T-helper 2 cell treated with Interferon-gamma antibody and Interleukin-4, amounts not matched to agents 5 μg/mL and 100 μg/mL, for 36 hours (primary cell): ENCODE measurements around the gene SMYD1.
A peak's percentile ranks its signal among the peaks of the same experiment; 100 is the strongest.

Experiments
- DNase-seq: peaks from one replicate; pipeline ENCODE4 v3.0.0; 2021; ENCODE audit warnings: low spot score
- H3K27ac Mint-ChIP-seq: one replicate; pipeline ENCODE4 v1.8.0; 2021; ENCODE audit warnings: mild to moderate bottlenecking, mixed read lengths
- H3K27me3 Mint-ChIP-seq: one replicate; pipeline ENCODE4 v1.8.0; 2021; ENCODE audit warnings: low read depth, mixed read lengths
- H3K36me3 Mint-ChIP-seq: one replicate; pipeline ENCODE4 v1.8.0; 2021; ENCODE audit warnings: low read depth, mixed read lengths
- H3K4me1 Mint-ChIP-seq: one replicate; pipeline ENCODE4 v1.8.0; 2021; ENCODE audit warnings: low read depth, mixed read lengths
- H3K4me3 Mint-ChIP-seq: one replicate; pipeline ENCODE4 v1.8.0; 2022; ENCODE audit warnings: mild to moderate bottlenecking, moderate library complexity, mixed read lengths
- H3K9me3 Mint-ChIP-seq: one replicate; pipeline ENCODE4 v1.8.0; 2021; ENCODE audit warnings: mixed read lengths

SMYD1 gene

DNA sequence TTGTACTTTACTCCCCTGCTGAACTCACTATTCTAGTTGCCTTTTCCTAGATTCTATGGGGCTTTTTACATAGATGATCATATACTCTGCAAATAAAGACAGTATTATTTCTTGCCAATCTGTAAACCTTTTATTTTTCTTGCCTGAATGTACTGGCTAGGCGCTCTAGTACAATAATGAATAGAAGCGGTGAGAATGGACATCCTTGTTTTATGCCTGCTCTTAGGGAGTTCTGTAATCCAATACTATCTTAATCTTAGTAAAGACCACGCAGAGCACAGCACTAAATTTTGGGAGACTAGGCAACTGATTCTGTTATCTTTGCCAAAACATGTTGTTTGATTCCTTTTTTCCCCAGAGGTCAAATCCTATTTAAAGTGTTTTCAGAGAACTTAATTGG lies 19.1 kb upstream of the SMYD1 start:
- Mint-ChIP-seq H3K9me3 (no peaks in the 10 kb centered on the region), H3K36me3 (peaks cover 47% of the 10 kb centered on the region), H3K27me3 (no peaks in the 10 kb centered on the region), H3K27ac (no peak overlapping the region), H3K4me1 (peaks cover 15% of the 10 kb centered on the region), H3K4me3 (no peak overlapping the region)
- no peak for DNase-seq

DNA sequence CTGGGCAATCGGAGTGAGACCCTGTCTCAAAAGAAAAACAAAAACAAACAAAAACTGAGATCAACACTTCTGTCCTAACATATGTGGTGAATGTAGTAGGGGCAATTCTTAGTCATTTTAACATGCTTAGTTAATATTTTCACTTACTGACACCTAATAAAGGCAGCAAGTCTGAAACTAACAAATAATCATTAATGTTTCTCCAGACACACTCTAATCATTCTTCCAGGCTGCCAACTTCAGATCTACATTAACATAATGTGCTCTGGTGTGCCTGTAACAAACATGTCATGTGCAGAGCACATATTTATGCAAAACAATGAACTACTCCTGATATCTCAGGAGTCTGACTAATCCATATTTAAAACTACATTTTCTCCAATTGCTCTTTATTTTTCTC lies 18.0 kb upstream of the SMYD1 start:
- H3K36me3 Mint-ChIP-seq = peaks cover 53% of the 10 kb centered on the region
- no peaks in the 10 kb centered on the region for H3K27me3 Mint-ChIP-seq
- no peak overlapping the region for H3K27ac Mint-ChIP-seq
- no peaks in the 10 kb centered on the region for H3K9me3 Mint-ChIP-seq
- no peak overlapping the region for H3K4me3 Mint-ChIP-seq
- DNase-seq = no peak
- H3K4me1 Mint-ChIP-seq = peaks cover 23% of the 10 kb centered on the region

DNA sequence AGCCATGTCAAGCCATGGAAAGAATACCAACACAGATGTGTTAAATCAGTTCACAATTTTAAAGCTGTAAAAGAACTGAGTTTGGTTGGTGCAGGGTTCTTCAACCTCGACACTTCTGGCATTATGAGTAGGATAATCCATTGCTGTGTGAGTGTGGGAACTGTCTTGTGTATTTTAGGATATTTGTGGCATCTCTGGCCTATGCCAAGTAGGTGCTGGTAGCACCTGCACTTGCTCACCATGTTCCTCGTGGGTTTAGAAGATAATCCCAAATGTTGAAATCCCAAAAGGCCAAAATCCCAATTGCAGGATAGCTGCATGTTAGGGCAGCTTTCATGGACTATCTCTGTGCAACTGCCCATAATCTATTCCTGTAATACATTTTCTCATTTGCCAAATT lies 15.8 kb upstream of the SMYD1 start:
- DNase-seq = no peak
- peaks cover 55% of the 10 kb centered on the region for H3K36me3 Mint-ChIP-seq
- no peak overlapping the region for H3K4me3 Mint-ChIP-seq
- no peak overlapping the region for H3K27ac Mint-ChIP-seq
- no peaks in the 10 kb centered on the region for H3K9me3 Mint-ChIP-seq
- H3K4me1 Mint-ChIP-seq = peaks cover 36% of the 10 kb centered on the region
- H3K27me3 Mint-ChIP-seq = no peaks in the 10 kb centered on the region

DNA sequence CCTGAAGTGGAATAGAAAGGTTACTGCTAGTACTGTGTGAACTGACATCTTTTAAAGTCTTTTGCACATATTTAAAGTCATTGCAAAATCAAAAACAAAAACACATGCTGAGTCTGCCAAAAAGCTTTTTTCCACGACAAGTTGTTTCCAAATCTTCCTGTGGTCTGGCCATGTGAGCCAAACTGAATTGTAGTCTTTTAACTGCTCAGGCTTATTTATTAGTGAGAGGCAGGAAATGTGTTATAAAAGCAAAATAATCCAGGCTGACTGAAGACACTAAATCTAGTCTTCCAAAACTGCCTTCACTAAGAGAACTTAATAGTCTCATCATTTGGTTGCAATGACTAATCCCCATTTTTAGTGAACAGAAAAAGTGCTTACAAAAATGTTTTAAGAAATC lies 14.3 kb upstream of the SMYD1 start:
- DNase-seq = no peak
- peak overlapping the region; percentile 53 for H3K27ac Mint-ChIP-seq
- peaks cover 55% of the 10 kb centered on the region for H3K36me3 Mint-ChIP-seq
- H3K4me3 Mint-ChIP-seq = peak overlapping the region; percentile 100
- peaks cover 49% of the 10 kb centered on the region for H3K4me1 Mint-ChIP-seq
- H3K9me3 Mint-ChIP-seq = no peaks in the 10 kb centered on the region
- H3K27me3 Mint-ChIP-seq = no peaks in the 10 kb centered on the region

DNA sequence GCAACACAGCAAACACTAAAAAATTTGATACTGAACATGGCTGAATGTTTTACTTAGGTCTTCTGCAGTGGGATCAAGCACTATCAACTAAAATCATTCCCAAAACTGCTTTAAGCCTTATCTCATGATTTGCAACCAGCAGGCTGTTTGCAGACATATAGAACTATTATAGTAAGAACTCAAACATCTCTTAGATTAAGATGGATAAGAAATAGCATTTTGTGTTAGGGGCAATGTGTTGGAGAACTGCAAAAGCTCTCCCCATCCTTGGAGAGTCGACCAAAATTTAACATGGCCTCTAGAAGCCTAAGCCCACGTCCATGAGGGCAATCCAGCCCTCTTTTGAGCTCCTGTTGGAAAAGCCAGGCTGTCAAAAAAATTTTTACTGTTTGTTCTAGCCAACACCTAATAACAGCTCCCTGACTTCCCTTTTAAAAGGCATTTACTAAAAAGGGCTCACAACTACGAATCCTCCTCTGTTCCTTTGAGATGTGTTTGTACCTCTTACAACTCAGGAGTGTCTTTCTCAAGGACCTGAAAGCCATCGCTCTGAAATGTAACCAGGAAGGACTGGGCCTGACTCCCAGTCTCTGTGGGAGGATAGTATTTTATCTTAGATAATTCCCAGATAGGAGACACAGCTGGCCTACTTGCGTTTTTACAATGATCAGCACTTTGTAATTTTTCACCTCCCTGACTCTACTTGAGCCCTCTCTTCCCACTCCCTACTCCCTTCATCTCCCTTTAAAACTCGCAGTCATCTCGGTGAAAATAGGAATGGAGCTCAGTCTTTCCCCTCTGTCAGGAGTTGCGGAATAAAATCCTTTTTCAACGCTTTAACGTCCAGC lies 13.5 kb upstream of the SMYD1 start:
- H3K9me3 Mint-ChIP-seq = no peaks in the 10 kb centered on the region
- H3K4me1 Mint-ChIP-seq = peaks cover 51% of the 10 kb centered on the region

DNA sequence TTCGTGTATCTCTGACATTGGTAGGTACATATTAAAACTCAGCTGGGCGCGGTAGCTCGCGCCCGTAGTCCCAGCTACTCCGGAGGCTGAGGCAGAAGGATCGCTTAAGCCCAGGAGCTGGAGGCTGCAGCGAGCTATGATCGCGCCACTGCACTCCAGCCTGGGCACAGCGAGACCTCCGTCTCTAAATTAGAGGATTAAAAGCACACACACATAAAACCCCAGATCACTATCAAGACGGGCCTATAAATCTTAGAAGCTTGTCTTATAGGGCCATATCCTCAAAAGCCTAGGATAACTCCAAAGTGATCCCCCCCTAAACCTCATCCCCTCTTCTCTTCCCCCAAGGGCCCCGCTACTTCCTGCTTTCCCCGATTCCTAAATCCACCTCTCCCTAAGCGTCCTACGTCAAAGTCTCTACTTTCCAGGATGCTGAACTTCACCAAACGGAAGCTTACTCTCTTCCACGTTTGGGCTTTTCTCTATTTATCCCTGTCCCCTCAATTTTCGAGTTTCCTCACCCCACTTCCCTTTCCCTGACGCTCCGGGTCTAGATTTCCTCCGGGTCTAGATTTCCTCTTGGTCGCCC lies 12.7 kb upstream of the SMYD1 start:
- peaks cover 42% of the 10 kb centered on the region for H3K36me3 Mint-ChIP-seq
- H3K4me1 Mint-ChIP-seq = peaks cover 51% of the 10 kb centered on the region
- peak overlapping the region; percentile 100 for H3K4me3 Mint-ChIP-seq
- H3K27ac Mint-ChIP-seq = peak overlapping the region; percentile 97
- no peaks in the 10 kb centered on the region for H3K9me3 Mint-ChIP-seq
- DNase-seq = no peak
- H3K27me3 Mint-ChIP-seq = no peaks in the 10 kb centered on the region

More for the DNA sequence above, 13.5 kb upstream of the SMYD1 start:
- H3K36me3 Mint-ChIP-seq = peaks cover 48% of the 10 kb centered on the region
- H3K27ac Mint-ChIP-seq = peak overlapping the region; percentile 97
- DNase-seq = no peak
- H3K4me3 Mint-ChIP-seq = peak overlapping the region; percentile 100
- no peaks in the 10 kb centered on the region for H3K27me3 Mint-ChIP-seq

DNA sequence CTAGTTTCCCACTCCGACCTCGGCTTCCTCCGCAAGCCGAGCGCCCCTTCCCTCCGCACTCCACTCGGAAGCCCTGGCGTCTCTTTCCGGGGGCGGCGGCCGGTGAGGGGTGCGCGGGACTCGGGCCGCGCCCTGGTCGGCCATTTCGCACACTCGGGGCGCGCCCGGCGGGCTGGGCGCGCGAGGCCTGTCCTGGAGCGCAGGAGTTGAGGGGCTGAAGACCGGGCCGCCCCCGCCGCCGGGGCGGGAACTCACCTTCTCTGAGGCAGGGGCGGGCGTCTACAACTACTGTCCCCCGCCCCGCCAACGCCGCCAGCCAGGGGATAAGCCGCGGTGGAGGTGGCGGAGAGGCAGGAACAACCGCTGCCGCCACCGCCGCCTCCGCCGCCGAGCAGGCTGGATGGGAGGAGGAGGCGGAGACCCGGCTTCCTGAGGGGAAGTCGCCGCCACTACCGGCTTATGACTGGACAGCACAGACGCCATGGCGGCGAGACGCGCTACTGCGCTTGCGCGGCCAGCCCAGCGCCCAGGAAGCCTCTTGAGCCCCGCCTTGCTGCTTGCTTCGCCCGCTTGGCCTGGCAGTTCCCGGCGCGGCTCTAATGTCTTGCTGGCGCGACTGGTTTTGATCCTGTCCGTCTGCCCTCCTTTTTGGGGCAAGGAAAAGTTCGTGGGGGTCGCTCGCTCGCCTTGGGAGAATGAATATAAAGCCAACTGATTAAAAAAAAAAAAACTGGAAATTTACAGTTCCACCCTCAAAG lies 12.1 kb upstream of the SMYD1 start, which contains the start of gene KRCC1:
Gene KRCC1, minus strand, starts transcription at position 413 of the 758 bp plus-strand sequence. CDS start 27,220 bp downstream, outside the sequence.
- DNase-seq = peak; percentile 97
- Mint-ChIP-seq H3K27ac (peak within 1 kb of the TSS; percentile 97), H3K9me3 (no peaks in the 10 kb centered on the region), H3K36me3 (peaks cover 42% of the 10 kb centered on the region), H3K4me3 (peak within 1 kb of the TSS; percentile 100), H3K4me1 (peaks cover 51% of the 10 kb centered on the region), H3K27me3 (no peaks in the 10 kb centered on the region)

DNA sequence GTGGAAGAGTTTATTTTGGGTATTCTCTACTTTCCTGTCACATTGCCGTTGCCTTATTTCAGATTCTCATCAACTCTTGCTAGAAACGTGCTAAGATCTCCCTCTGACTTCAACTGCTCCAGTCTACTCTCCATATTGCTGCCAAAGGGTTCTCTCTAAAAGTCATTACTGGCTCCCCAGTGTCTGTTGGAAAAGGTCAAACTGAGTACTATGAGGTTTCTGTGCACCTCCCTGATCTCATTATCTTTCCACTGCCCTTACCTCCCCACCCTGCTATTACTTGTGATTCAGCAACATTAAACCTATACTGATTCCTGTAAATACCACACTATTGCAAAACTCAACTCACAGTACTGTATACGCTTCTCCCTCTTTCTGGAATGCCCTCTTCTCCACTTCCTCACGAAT lies 10.2 kb upstream of the SMYD1 start:
- Mint-ChIP-seq H3K36me3 (peaks cover 28% of the 10 kb centered on the region), H3K4me3 (peak overlapping the region; percentile 3), H3K27ac (peak overlapping the region; percentile 5), H3K4me1 (peaks cover 49% of the 10 kb centered on the region), H3K9me3 (no peaks in the 10 kb centered on the region), H3K27me3 (no peaks in the 10 kb centered on the region)
- DNase-seq = no peak

DNA sequence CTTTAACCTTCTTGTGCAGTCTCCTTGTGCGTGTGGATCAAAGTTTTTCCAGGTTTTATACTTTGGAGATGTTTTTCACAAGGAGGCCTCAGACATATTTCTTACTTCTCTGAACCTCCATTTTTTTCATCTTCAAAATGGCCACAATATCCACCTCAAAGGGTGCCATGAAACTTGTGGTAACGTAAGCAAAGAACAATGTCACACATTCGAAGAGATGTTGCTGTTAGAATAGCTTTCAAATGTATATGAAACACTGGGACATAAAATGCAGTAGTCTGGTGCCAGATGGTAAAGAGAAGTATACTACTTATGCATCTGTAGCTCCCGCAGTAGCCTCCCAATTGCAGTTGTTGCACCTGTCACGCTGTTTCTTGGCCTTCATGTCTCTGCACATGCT lies 9.4 kb upstream of the SMYD1 start:
- H3K27ac Mint-ChIP-seq = no peak overlapping the region
- H3K4me1 Mint-ChIP-seq = peaks cover 44% of the 10 kb centered on the region
- H3K4me3 Mint-ChIP-seq = no peak overlapping the region
- H3K9me3 Mint-ChIP-seq = no peaks in the 10 kb centered on the region
- H3K36me3 Mint-ChIP-seq = peaks cover 21% of the 10 kb centered on the region
- no peak for DNase-seq
- no peaks in the 10 kb centered on the region for H3K27me3 Mint-ChIP-seq

DNA sequence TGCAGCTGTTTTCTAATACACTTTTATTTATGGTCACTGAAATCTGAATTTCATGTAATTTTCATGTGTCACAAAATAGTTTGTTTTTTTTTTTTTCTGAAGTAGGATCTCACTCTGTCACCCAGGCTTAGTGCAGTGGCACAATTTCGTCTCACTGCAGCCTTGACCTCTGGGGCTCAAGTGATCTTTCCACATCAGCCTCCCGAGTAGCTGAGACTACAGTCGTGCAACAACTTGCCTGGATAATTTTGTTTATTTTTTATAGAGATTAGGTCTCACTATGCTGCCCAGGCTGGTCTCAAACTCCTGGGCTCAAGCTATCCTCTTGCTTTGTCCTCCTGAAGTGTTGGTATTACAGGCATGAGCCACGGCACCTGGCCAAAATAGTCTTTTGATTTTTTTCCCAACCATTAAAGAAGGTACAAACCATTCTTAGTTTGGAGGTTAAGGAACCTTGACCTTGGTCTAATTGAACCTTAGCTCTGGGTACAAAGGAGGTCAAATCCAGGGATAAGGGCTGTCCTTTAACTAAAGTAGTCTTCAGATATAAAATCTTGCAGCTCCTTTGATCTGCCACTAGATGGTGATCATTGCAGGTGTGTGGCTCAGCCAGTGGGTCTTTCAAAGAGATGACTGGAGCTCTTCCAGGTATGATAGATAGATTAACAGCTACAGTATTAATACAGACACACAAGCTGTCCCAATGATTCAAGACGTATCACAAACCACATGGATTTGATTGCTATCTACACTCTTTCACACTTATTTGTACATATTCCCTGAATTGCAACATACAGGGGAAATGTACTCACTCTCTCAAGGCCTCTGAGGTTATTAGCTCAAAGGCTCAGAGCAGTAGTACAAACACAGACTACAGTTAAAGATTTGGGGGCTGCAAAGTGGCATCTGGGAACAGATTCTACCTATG lies 7.4 kb upstream of the SMYD1 start:
- Mint-ChIP-seq H3K27me3 (no peaks in the 10 kb centered on the region), H3K27ac (no peak overlapping the region), H3K4me1 (peaks cover 26% of the 10 kb centered on the region), H3K36me3 (peaks cover under 1% of the 10 kb centered on the region), H3K4me3 (no peak overlapping the region), H3K9me3 (no peaks in the 10 kb centered on the region)
- peak; percentile 13 for DNase-seq

DNA sequence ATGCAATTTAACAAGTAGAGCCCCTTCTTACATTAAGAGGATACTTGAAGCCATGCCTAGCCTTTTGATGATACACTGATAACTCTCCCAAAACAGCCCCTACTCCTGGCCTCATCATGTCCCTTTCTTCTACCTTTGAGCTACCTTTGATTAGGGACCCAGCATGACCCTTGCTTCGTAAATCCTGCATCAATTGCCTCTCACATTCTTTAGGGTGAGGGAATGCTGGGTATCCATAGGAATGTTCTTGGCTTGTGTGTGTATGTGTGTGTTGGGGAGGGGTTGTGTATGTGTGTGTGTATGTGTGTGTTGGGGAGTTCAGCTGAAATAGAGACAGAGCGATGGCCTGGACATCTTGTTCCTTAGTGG lies 6.7 kb upstream of the SMYD1 start:
- Mint-ChIP-seq H3K36me3 (no peaks in the 10 kb centered on the region), H3K27ac (no peak overlapping the region), H3K27me3 (no peaks in the 10 kb centered on the region), H3K9me3 (no peaks in the 10 kb centered on the region), H3K4me1 (peaks cover 24% of the 10 kb centered on the region), H3K4me3 (no peak overlapping the region)
- DNase-seq = no peak

DNA sequence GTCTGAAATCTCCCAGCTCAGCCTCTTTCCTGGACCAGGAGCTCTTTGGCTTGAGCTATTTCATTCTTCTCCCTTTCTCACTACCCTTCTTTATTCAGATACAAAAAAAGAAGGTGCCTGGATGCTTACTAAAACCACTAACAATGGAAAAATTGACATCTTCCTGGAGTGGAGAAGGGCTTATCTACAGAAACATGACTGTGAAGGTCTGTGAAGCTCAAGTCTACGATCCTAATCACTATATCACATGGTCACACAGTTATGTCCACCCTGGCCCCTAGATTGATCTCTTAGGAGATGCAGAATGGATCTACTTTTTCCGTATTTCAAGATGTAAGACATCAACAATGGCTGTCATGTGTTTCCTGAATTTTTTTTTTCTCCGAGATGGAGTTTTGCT lies 6.3 kb upstream of the SMYD1 start:
- Mint-ChIP-seq H3K27ac (no peak overlapping the region), H3K4me1 (peaks cover 20% of the 10 kb centered on the region)

DNA sequence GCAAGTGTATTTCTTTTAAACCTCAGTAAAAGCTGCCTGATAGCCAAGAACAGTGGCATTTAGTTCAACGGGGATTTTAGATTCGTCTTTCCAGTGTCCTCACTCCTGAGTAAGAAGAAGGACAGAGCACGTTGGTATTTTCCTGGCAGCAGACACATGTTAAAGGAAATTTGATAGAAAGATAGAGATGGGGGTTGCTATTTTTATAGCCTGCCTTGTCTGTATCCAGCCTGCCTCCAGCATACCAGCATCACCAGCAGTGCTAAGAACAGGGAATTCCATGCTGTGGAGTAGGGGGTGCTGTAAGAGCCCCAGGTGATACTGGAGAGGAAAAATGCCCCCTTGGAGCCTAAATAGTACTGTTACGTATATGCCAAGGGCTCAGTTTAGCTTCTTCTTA lies 1.1 kb upstream of the SMYD1 start:
- Mint-ChIP-seq H3K36me3 (no peaks in the 10 kb centered on the region), H3K27ac (no peak overlapping the region), H3K4me3 (no peak overlapping the region), H3K27me3 (peaks cover 3% of the 10 kb centered on the region), H3K9me3 (no peaks in the 10 kb centered on the region), H3K4me1 (no peaks in the 10 kb centered on the region)
- no peak for DNase-seq

More for the DNA sequence above, 6.3 kb upstream of the SMYD1 start:
- no peak for DNase-seq
- no peaks in the 10 kb centered on the region for H3K9me3 Mint-ChIP-seq
- H3K4me3 Mint-ChIP-seq = no peak overlapping the region
- no peaks in the 10 kb centered on the region for H3K36me3 Mint-ChIP-seq
- no peaks in the 10 kb centered on the region for H3K27me3 Mint-ChIP-seq
